GM03348 (cell line): Measurements from ENCODE around the gene CYS1.
A peak's percentile ranks its signal among the peaks of the same experiment; 100 is the strongest.
"Not testable (repeated sequence)": the region's sequence is repeated elsewhere in the genome, so short reads cannot be mapped to it uniquely, and the experiment has no call there.

Source experiments
- DNase-seq: peaks from one replicate; pipeline ENCODE4 v3.0.0; 2012; ENCODE audit warnings: low spot score

The CYS1 gene

GRCh38 chr2:10091889-10092244 lies 11.7 kb upstream of the CYS1 start:
- DNase-seq: not testable (repeated sequence)

GRCh38 chr2:10091182-10091888 lies 11.1 kb upstream of the CYS1 start:
- no peak for DNase-seq

GRCh38 chr2:10089565-10090190 lies 9.5 kb upstream of the CYS1 start:
- no peak for DNase-seq

GRCh38 chr2:10087360-10087759 lies 7.1 kb upstream of the CYS1 start:
- DNase-seq: no peak

- DNase-seq: no peak
Observed at GRCh38 chr2:10086950-10087349, 6.7 kb upstream of the CYS1 start.

GRCh38 chr2:10085668-10086059 lies 5.5 kb upstream of the CYS1 start:
- no peak for DNase-seq

GRCh38 chr2:10085043-10085667 lies 4.9 kb upstream of the CYS1 start:
- DNase-seq: no peak

GRCh38 chr2:10084223-10084865 lies 4.1 kb upstream of the CYS1 start:
- no peak for DNase-seq

GRCh38 chr2:10083692-10084211 lies 3.5 kb upstream of the CYS1 start:
- no peak for DNase-seq

GRCh38 chr2:10083046-10083445 lies 2.8 kb upstream of the CYS1 start:
- no peak for DNase-seq

GRCh38 chr2:10080536-10081304 lies 509 bp upstream of the CYS1 start:
- no peak for DNase-seq

- peak; percentile 89 for DNase-seq
Observed at GRCh38 chr2:10079266-10079869, 843 bp downstream of the CYS1 start.

GRCh38 chr2:10078704-10079265 lies 1.4 kb downstream of the CYS1 start:
- no peak for DNase-seq

GRCh38 chr2:10078001-10078400 lies 2.2 kb downstream of the CYS1 start:
- no peak for DNase-seq

GRCh38 chr2:10076988-10077527 lies 3.2 kb downstream of the CYS1 start:
- DNase-seq: no peak

- no peak for DNase-seq
Observed at GRCh38 chr2:10076511-10076910, 3.7 kb downstream of the CYS1 start.

GRCh38 chr2:10075571-10076209 lies 4.5 kb downstream of the CYS1 start:
- no peak for DNase-seq

- no peak for DNase-seq
Observed at GRCh38 chr2:10075101-10075500, 5.1 kb downstream of the CYS1 start.

- no peak for DNase-seq
Observed at GRCh38 chr2:10073706-10074105, 6.5 kb downstream of the CYS1 start.

GRCh38 chr2:10072656-10073480 lies 7.3 kb downstream of the CYS1 start:
- DNase-seq: peak; percentile 92
